ENCODE data around the gene ANGPTL3.

Gene ANGPTL3

GRCh38 chr1:62652387-62652786, 55.1 kb downstream of the ANGPTL3 start:
- peaks cover 2% of the 10 kb centered on the region for H3K36me3 Mint-ChIP-seq (ENCODE audit: insufficient read depth)
- no peaks in the 10 kb centered on the region for H3K27me3 Mint-ChIP-seq
- no peaks in the 10 kb centered on the region for H3K9me3 Mint-ChIP-seq
- no peak for ATAC-seq (replicated peaks; ENCODE audit: extremely low read depth, poor library complexity, severe bottlenecking)
- no peak overlapping the region for H3K27ac Mint-ChIP-seq (ENCODE audit: low read depth)
- H3K4me1 Mint-ChIP-seq = peaks cover under 1% of the 10 kb centered on the region
- no peak for DNase-seq (ENCODE audit: low spot score in 2 of 2)
- H3K4me3 Mint-ChIP-seq = no peak overlapping the region

- no peak overlapping the region for H3K4me3 Mint-ChIP-seq
- no peak overlapping the region for H3K27ac Mint-ChIP-seq (ENCODE audit: low read depth)
- H3K4me1 Mint-ChIP-seq = peaks cover 8% of the 10 kb centered on the region
- no peaks in the 10 kb centered on the region for H3K27me3 Mint-ChIP-seq
- no peaks in the 10 kb centered on the region for H3K9me3 Mint-ChIP-seq
- H3K36me3 Mint-ChIP-seq (ENCODE audit: insufficient read depth) = no peaks in the 10 kb centered on the region
- no peak for ATAC-seq (replicated peaks; ENCODE audit: extremely low read depth, poor library complexity, severe bottlenecking)
- no peak for DNase-seq (ENCODE audit: low spot score in 2 of 2)
Measured at GRCh38 chr1:62654744-62655143, 57.4 kb downstream of the ANGPTL3 start.

Data from central memory CD8-positive, alpha-beta T cell (primary cell).